DND-41 (cell line): Measurements from ENCODE around the gene ERBB2.

ENCODE experiments used
- ATAC-seq: fragments of 200-7000 bp; cut with Tn5 transposase; 3 replicates; pipeline ENCODE4 v1.9.1; 2021; ENCODE audit warnings: low read depth; ENCODE audit not compliant: insufficient read depth
- DNase-seq: peaks from one replicate; pipeline ENCODE4 v3.0.0-alpha.2; 2020
- H2AFZ ChIP-seq: 2 replicates; pipeline ENCODE4 v1.6.0; 2012; ENCODE audit warnings: low read depth, low read length
- H3K27ac ChIP-seq: 2 replicates; pipeline ENCODE4 v1.5.1; 2012; ENCODE audit warnings: low read length, inconsistent platforms
- H3K27me3 ChIP-seq: fragments of 200-600 bp; sonication (generic); 2 replicates; pipeline ENCODE4 v1.6.0; 2012; ENCODE audit warnings: low read length, mild to moderate bottlenecking, inconsistent platforms; ENCODE audit not compliant: insufficient read depth, poor library complexity
- H3K36me3 ChIP-seq: 2 replicates; pipeline ENCODE4 v1.5.1; 2012; ENCODE audit warnings: low read length, inconsistent platforms; ENCODE audit not compliant: insufficient read depth
- H3K4me1 ChIP-seq: 2 replicates; pipeline ENCODE4 v1.5.1; 2012; ENCODE audit warnings: mild to moderate bottlenecking, low read length; ENCODE audit not compliant: insufficient read depth
- H3K4me2 ChIP-seq: 2 replicates; pipeline ENCODE4 v1.6.0; 2012; ENCODE audit warnings: mild to moderate bottlenecking, moderate library complexity, low read length, inconsistent platforms; ENCODE audit not compliant: insufficient read depth
- H3K4me3 ChIP-seq, 2 experiments: fragments of 200-600 bp in 1 of 2; shearing (Covaris generic) in 1 of 2; 2 replicates each; pipeline ENCODE4 v1.5.1; 2012 to 2016; ENCODE audit warnings: inconsistent platforms in 2 of 2, low read length in 2 of 2, mild to moderate bottlenecking in 2 of 2, low read depth in 1 of 2, moderate library complexity in 1 of 2
- H3K79me2 ChIP-seq: 2 replicates; pipeline ENCODE4 v1.6.0; 2012; ENCODE audit warnings: low read length, inconsistent platforms; ENCODE audit not compliant: insufficient read depth
- H3K9ac ChIP-seq: 2 replicates; pipeline ENCODE4 v1.6.0; 2012; ENCODE audit warnings: low read depth, mild to moderate bottlenecking, inconsistent platforms, low read length, moderate library complexity
- H3K9me3 ChIP-seq: 2 replicates; pipeline ENCODE4 v1.5.1; 2012; ENCODE audit warnings: low read length, moderate library complexity, mild to moderate bottlenecking, inconsistent platforms; ENCODE audit not compliant: insufficient read depth, severe bottlenecking
- H4K20me1 ChIP-seq: 2 replicates; pipeline ENCODE4 v1.6.0; 2012; ENCODE audit warnings: low read length; ENCODE audit not compliant: insufficient read depth
- CTCF ChIP-seq: IDR thresholded peaks from 2 replicates; pipeline ENCODE4 v1.5.1; 2012; ENCODE audit warnings: borderline replicate concordance, low read length, moderate library complexity, mild to moderate bottlenecking; ENCODE audit not compliant: poor library complexity, severe bottlenecking; ENCODE audit errors: extremely low read depth
- EZH2 ChIP-seq: IDR thresholded peaks from 3 replicates; pipeline ENCODE4 v1.6.1; 2012; ENCODE audit warnings: borderline replicate concordance, low read depth, mild to moderate bottlenecking, moderate library complexity, low read length, inconsistent platforms; ENCODE audit not compliant: severe bottlenecking

ERBB2 gene

GRCh38 chr17:39667945-39668924, 31.6 kb upstream of the ERBB2 start, which contains the start of gene PNMT:
Gene PNMT (plus strand): TSS chr17:39668453. CDS start chr17:39668476, 23 bp downstream.
- TF ChIP-seq EZH2, result no peak
- TF ChIP-seq CTCF, result no peak
- DNase-seq, result no peak
- Histone ChIP-seq H3K79me2 (no peaks in the 10 kb centered on the region), H3K9ac (no peak within 1 kb of the TSS), H3K27me3 (no peaks in the 10 kb centered on the region), H3K27ac (no peak within 1 kb of the TSS), H4K20me1 (peaks cover 12% of the 10 kb centered on the region; the same call in 1 of the 2 replicates), H3K4me1 (no peaks in the 10 kb centered on the region), H3K4me2 (no peak within 1 kb of the TSS), H3K9me3 (no peaks in the 10 kb centered on the region), H2AFZ (no peak within 1 kb of the TSS), H3K4me3 (no peak within 1 kb of the TSS), H3K36me3 (no peaks in the 10 kb centered on the region)
- ATAC-seq, result no peak

DNA sequence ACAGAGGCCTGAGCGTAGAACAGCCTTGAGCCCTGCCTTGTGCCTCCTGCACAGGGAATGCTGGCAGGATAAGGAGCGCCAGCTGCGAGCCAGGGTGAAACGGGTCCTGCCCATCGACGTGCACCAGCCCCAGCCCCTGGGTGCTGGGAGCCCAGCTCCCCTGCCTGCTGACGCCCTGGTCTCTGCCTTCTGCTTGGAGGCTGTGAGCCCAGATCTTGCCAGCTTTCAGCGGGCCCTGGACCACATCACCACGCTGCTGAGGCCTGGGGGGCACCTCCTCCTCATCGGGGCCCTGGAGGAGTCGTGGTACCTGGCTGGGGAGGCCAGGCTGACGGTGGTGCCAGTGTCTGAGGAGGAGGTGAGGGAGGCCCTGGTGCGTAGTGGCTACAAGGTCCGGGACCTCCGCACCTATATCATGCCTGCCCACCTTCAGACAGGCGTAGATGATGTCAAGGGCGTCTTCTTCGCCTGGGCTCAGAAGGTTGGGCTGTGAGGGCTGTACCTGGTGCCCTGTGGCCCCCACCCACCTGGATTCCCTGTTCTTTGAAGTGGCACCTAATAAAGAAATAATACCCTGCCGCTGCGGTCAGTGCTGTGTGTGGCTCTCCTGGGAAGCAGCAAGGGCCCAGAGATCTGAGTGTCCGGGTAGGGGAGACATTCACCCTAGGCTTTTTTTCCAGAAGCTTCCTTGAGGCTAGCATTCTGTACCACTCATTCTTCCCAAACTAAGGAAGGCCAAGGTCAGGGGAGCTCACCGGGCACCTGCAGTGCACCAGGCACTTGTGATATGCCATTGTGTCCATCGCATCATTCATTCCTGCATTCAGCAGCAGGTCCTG, 29.7 kb upstream of the ERBB2 start:
- no peak overlapping the region for H2AFZ ChIP-seq
- no peaks in the 10 kb centered on the region for H3K36me3 ChIP-seq
- ATAC-seq (no peak), DNase-seq (no peak)
- no peak overlapping the region for H3K27ac ChIP-seq
- no peak overlapping the region for H3K4me2 ChIP-seq
- H3K79me2 ChIP-seq, result no peaks in the 10 kb centered on the region
- H3K27me3 ChIP-seq, result no peaks in the 10 kb centered on the region
- no peaks in the 10 kb centered on the region for H3K9me3 ChIP-seq
- no peak overlapping the region for H3K9ac ChIP-seq
- TF ChIP-seq EZH2, result no peak
- TF ChIP-seq CTCF, result no peak
- H3K4me3 ChIP-seq, result no peak overlapping the region
- peaks cover 7% of the 10 kb centered on the region; the same call in 1 of the 2 replicates for H4K20me1 ChIP-seq
- H3K4me1 ChIP-seq, result no peaks in the 10 kb centered on the region

- DNase-seq (no peak), ATAC-seq (no peak)
- Histone ChIP-seq H2AFZ (no peak overlapping the region), H3K4me3 (no peak overlapping the region), H3K79me2 (no peaks in the 10 kb centered on the region), H4K20me1 (peaks cover 5% of the 10 kb centered on the region; the same call in 1 of the 2 replicates), H3K27me3 (no peaks in the 10 kb centered on the region), H3K27ac (no peak overlapping the region), H3K4me2 (no peak overlapping the region), H3K9ac (no peak overlapping the region), H3K9me3 (no peaks in the 10 kb centered on the region), H3K36me3 (no peaks in the 10 kb centered on the region), H3K4me1 (no peaks in the 10 kb centered on the region)
- no peak for TF ChIP-seq EZH2
- no peak for TF ChIP-seq CTCF
Observed at GRCh38 chr17:39670746-39671145, 29.1 kb upstream of the ERBB2 start.
